ENCODE data around the gene NUDT14. TPM values are rescaled to one million over a fixed set of nuclear protein-coding genes. Genes with fewer than 3 reads are reported as not detected.

NUDT14 gene
- total RNA-seq, 1 donor from 2014 or later: 21.7 TPM

DNA sequence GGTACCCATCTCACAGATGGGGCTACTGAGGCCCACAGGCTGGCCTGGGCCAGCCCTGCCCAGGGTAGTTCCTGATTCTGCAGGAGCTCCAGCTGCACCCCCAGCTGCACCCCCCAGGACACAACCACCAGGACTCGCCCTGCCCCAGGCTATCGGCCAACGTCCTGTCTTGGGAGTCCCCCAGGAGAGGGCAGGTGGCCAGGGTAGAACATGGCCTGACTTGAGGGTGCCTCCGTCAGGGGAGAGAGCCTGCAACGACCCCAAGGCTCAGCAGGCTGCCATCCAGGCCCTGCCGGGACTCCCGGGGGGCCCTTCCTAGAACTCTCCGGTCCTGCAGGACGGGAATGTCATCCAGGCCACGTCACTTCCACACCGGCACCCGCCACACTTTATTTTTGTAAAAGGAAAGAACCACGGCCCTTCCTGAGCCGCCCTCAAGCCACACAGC is 28.3 kb downstream of the NUDT14 start:
- intact Hi-C loops (cut with DNase I): no loop called here
- no peak for DNase-seq (ENCODE audit: low spot score)
- ATAC-seq: peak; percentile 15

DNA sequence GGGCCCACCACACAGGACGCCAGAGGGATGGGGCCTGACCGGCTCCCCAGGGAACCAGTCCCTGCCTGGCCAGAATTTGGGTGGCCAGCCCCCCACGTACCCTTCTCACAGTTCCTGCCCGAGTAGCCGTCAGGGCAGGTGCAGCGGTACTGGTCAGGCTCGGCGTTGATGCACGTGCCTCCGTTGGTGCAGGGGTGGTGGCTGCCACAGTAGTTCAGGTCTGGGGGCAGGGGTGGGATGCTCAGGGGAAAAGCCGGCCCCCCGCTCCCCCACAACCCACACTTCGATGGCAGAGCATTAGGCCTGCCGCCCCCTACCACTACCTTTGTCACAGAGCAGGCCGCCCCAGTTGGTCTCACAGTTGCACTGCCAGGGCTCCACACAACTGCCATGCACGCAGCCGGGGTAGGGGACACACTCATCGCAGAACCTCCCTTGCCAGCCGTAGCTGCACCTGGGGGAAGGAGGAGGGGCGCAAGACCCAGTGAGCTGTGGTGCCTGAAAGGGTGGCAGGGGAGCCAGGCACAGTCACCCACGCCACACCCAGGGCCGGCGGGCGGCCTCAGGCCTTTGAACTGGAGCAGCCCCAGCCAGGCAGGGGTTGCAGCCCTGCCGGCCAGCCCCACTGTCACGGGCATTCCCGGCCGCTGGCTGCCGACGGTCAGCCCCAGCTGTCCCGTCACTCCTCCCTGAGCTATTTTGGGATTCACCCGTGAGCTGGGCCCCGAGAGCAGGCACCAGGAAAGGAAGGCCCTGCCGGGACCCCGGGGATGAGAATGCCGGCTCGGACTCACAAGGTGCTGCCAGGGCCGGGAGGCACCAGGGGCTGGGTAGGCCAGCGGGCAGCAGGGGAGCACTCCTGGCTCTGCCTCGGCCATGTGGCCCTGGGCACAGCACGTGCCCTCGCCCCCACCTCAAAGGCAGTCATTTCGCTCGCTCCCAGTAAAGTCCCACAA is 29.0 kb downstream of the NUDT14 start:
- no peak for DNase-seq (ENCODE audit: low spot score)
- no peak for ATAC-seq
- intact Hi-C loops (cut with DNase I): no loop called here

DNA sequence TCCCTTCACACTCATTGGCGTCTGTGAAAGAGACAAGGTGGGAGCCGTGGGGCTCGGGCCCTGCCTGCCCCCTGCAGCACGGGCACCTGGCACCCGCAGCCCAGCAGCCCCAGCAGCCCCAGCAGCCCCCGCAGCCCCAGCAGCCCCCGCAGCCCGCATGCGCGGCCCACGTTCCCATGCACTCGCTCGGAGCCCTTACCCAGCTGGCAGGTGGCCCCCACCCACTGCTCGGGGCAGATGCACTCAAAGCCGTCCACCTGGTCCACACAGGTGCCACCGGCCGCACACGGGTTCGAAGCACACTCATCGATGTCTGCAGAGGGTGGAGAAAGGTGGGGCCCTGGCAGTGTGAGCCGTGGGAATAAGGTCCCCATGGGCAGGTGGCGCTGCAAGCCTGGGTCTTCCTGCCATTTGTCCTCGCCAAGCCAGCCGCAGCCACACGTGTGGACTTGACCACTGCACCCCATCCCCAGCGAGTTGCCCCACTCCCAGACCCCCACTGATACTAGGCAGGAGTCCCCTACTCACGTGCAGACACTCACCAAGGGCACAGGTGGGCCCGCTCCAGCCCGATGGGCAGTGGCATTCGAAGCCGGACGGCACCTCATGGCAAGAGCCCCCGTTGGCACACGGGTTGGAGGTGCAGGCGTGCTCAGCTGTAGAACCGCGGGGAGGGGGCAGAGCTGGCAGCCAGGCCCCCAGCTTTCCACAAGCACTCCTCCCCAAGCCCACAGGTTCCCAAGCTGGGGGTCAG is 29.9 kb downstream of the NUDT14 start:
- DNase-seq (ENCODE audit: low spot score) (no peak), ATAC-seq (no peak)
- intact Hi-C loops (cut with DNase I): no loop called here

DNA sequence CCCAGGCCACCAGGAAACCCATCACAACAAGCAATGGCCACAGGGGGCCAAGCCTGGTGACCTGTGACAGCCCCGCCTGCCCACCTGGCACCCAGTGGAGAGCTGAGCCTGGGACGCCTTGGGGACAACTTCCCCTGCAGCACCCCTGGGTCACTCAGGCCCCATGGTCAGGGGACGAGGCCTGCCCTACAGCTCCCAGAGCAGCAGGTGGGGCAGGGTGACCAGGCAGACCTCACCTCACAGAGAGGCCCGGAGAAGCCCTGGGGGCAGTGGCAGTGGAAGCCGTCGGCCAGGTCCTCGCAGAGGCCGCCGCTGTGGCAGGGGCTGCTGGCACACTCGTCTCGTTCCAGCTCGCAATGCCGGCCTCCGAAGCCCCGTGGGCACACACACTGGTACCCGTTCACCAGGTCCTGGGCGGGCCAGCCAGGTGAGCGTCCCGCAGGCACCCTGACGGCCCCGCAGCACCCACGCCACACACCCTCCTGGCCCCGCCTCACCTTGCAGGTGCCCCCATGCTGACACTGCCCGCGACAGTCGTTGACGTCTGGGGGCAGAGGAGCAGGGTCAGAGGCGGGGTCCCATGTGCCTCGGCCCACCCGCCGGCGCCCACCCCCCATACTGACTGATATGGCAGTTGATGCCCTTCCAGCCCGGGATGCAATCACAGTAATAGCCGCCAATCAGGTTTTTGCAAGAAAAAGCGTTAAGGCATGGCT is 30.6 kb downstream of the NUDT14 start:
- intact Hi-C loops (cut with DNase I): no loop called here
- ATAC-seq: no peak
- DNase-seq (ENCODE audit: low spot score): no peak

DNA sequence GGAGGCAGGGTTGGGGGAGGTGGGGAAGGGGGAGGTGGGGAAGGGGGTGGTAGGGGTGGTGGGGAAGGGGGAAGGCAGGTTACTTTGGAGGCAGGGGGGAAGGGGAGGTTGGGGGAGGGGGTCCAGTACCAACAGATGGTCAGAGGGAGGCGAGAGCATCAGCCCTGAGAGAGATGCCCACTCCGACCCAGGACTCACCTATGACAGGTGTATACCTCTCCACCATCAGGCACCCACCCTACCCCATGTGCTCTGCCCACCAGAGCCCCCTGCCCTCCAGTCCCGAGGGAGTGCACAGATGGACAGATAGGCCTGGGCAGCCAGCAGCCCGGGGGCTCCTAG is 31.1 kb downstream of the NUDT14 start:
- DNase-seq (ENCODE audit: low spot score): no peak
- ATAC-seq: no peak

DNA sequence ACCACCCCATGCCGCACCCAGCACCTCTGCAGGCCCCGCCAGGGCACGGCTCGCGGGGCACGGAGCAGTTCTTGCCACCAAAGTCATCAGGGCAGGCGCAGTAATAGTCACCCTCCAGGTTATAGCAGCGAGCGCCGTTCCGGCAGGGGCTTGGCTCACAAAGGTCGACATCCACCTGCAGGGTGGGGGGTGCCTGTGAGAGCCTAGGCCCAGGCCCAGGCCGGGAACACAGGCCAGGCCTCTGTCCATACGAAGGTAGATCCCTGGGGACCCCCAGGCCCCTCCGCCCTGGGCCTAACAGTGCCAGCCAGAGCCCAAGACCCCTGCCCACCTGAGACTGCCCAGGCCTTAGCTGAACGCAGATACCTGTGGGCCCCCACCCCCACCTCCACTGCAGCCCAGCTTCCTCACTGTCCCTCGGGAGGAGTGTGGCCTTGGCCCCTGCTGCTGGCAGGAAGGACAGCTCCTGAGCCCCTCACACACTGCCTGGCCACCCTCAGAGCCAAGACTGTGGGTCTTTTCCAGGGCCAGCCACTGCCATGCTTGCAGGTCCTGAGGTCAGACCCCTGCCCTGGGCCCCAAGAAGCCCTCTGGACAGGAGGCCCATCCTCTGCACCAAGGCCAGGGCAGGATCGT is 31.8 kb downstream of the NUDT14 start:
- DNase-seq (ENCODE audit: low spot score) (no peak), ATAC-seq (no peak)
- intact Hi-C loops (cut with DNase I): no loop called here

More for the DNA sequence above, 31.1 kb downstream of the NUDT14 start:
- intact Hi-C loops (cut with DNase I): no loop called here

DNA sequence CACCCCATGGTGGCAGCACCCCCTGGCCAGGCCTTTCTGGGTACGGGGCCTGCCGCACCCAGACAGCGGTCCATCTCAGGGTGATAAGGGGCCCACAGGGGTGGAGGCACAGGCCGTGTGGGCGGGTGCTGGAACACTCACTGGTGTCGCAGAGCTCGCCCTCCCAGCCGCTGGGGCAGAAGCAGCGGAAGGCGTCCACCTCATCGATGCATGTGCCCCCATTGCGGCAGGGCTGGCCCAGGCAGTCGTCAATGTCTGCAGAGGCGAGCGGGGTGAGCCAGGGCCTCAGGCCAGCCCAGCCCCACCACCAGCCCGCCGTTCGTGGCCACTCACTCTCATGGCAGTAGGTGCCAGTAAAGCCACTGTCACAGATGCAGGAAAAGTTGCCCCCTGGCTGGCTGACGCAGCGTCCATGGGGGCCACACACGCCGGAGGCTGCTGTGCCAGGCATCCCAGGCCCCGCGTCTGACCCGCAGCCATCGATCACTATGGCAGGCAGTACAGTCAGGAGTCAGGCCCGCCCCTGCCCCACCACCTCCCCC is 32.4 kb downstream of the NUDT14 start:
- ATAC-seq (no peak), DNase-seq (ENCODE audit: low spot score) (no peak)
- intact Hi-C loops (cut with DNase I): no loop called here

DNA sequence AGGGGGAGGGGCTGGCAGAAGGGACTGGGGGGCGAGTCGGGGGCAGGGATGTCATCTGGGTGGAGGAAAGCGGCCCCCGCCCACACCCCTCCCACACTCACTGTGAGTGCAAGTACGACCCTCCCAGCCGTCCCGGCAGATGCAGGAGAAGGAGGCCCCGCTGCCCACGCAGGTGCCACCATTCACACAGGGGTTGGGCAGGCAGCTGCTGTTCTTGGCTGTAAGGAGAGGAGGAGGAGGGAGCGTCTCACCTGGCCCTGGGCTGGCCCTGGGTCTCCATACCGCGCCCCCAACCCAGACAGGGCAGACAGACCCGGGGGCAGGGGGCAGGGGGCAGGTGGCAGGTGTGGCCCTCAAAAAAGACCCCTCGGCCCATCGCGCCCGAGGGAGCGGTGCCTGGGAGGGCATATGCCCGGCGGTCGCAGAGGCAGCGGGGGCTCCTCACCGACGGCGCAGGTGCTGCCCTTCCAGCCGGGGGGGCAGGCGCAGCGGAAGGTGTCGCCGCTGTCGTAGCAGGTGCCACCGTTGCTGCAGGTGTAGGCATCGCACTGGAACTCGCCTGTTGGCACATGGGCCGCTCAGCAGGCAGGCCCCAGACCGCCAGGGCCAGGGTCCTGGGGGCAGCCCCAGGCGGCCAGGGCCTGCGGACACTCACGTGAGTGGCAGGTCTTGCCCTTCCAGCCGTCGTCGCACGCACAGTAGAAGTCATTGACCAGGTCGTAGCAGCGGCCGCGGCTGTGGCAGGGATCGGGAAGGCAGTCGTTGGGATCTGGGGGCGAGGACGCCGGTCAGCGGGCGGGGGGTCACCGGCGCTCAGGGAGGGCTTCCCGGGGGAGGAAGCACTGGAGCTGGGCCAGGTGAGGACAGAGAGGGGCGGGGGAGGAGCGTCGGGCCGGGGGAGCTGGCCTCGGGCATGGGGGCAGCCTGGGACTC is 33.2 kb downstream of the NUDT14 start:
- intact Hi-C loops (cut with DNase I): no loop called here

DNA sequence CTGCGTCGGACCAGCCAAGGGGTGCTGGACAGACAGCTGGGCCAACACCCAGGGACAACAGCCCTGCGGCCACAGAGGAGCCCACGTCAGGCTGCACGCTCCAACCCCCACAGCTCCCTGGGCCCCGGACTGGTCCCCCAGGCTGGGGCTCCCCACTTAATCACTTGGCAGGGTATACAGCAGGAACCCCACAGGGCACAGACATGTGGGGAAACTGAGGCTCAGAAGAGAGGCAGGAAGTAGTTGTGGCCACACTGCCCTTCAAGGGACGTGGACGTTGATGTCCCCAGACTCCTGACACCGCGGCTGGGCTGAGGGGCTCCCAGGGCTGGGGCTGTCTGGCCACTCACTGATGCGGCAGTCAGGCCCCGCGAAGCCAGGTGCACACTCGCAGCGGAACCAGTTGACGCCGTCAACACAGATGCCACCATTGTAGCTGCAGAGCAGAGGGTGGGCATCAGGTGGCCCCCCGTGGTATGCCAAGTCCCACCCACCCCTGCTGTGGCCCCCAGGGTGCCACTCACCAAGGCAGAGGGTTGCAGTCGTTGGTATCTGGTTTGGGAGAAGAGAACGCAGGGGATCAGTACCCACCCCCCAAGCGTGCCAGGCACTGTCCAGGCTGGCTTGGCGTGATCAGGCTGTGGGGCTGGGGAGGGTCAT is 34.0 kb downstream of the NUDT14 start:
- no peak for ATAC-seq

More for the DNA sequence above, 33.2 kb downstream of the NUDT14 start:
- no peak for DNase-seq (ENCODE audit: low spot score)
- ATAC-seq: no peak

DNA sequence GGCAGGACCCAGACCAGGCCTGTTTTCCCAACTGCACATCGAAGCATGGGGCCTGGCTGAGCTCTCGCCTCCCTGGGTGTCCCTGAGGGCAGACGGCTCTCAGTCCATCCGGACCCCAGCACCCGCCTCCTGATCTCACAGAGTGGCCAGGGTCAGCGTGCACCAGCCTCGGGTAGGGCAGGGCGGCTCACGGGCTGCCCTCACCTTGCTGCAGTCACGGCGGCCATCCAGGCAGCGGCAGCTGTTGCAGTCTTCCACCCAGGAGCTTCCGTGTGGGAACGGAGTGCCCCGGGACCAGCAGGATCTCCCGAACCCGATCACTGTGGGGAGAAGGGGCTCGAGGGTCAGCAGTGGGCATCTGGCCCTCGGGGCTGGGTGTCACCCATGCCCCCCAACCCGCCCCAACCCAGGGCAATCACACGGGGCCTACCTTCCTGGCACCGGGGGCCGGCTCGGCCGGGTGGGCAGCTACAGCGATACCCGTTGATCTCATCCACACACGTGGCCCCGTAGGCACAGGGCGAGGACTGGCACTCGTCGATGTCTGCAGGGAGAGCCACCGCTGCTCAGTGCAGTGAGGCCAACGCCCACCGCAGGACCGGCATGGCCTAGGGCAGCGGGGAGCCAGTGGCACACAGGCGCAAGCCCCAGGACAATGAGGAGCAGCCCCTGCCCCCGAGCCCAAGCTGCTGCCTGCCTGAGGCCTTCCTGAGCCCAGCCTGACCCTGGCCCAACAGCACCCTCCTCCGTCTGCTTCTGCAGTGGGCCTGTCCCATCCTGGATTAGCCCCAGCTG is 34.7 kb downstream of the NUDT14 start:
- intact Hi-C loops (cut with DNase I): no loop called here
- no peak for DNase-seq (ENCODE audit: low spot score)
- ATAC-seq: no peak

More for the DNA sequence above, 34.0 kb downstream of the NUDT14 start:
- no peak for DNase-seq (ENCODE audit: low spot score)
- intact Hi-C loops (cut with DNase I): no loop called here

DNA sequence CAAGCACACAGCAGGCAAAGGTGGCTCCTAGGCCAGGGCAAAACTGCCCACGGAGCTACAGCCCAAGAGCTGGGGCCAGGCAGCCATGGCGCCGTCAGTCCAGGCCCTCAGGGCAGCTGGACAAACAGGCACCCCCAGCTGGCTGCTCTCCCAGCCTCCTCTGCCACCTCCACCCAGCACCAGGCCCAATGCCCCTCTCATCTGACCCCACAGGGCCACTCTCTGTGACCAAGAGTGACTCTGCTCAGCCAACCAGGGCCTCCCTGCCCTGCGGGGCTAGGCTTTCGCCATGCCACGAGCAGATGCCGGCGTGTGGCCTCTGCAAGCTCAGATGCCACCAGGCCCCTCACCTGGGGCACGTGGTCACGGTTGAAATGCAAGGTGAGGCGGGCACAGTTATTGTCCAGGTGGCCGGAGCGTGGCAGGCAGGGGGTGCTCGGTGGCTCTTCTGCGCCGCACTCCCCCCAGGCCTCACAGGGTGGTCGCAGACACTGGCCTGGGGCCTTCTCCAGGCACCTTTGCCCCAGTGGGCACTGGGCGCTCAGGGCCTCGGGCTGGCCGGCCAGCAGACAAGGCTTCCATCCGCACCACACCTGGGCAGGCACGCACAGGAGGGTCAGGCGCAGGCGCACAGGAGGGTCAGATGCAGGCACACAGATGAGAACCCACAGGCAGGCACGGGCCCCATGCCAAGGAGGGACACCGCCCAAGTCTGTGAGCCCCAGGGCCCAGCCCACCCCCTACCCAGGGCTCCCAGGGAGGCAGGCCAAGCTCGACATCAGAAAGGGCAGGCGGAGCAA is 35.5 kb downstream of the NUDT14 start:
- ATAC-seq: no peak
- intact Hi-C loops (cut with DNase I): no loop called here
- no peak for DNase-seq (ENCODE audit: low spot score)

DNA sequence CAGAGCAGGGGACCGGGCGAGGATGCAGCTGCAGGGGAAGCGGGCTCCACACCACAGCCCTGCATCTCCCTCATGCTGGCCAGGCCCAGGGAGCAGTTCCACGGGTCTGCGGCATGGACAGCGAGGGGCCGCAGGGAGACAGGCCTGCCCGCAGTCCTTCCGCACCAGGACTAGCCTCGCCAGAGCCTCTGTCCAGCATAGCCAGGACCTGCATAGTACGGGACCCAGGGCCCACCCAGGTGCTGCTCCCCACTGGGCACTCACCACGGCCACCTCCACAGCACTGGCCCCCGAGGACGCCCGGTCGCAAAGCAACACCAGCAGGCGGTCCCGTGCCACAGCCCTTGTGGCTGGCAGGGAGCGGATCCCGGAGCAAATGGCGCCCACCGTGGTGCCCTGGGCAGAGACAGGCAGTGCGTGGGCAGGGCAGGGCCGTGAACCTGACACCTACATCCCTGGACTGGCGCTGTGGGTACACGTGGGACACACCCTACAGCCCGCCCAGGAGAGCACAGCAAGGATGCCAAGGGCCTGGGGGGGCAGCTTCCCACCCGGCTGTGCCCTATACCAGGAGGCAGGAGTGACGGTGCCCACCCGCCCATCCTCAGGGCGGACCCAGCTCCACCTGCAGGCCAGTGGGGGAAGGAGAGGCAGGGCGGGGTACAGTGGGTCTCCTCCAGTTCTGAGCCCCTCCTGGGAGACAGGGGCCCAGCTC is 36.3 kb downstream of the NUDT14 start:
- ATAC-seq (no peak), DNase-seq (ENCODE audit: low spot score) (no peak)
- intact Hi-C loops (cut with DNase I): no loop called here

DNA sequence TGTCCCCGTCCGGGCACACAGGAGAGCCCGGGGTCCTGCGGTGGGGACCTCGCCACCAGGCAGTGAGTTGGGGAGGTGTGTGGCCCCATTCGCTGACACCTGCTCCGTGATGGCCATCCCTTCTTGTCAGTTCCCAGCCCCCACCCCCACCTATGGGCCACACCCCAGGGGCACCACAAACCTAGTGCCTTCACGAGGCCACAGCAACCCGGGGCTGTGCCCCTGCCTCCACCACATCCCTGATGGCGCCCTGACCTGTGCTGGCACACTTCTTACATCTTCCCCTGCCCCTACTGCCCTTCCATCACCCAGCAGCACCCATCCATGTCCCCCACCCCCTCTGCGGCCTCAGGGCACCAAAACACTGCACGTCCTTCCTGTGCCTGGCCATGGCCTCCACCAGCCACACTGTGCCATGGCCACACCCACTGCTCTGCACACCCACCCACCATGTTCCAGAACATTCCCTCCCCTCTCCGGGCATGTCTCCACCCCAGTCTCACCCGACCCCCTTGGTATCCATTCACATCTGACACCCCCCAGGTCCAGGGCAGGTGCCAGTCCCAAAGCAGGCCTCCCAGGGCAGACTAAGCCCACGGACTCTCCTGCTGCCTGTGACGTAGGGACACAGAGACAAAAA is 37.0 kb downstream of the NUDT14 start:
- no peak for ATAC-seq
- DNase-seq (ENCODE audit: low spot score): no peak
- intact Hi-C loops (cut with DNase I): no loop called here

DNA sequence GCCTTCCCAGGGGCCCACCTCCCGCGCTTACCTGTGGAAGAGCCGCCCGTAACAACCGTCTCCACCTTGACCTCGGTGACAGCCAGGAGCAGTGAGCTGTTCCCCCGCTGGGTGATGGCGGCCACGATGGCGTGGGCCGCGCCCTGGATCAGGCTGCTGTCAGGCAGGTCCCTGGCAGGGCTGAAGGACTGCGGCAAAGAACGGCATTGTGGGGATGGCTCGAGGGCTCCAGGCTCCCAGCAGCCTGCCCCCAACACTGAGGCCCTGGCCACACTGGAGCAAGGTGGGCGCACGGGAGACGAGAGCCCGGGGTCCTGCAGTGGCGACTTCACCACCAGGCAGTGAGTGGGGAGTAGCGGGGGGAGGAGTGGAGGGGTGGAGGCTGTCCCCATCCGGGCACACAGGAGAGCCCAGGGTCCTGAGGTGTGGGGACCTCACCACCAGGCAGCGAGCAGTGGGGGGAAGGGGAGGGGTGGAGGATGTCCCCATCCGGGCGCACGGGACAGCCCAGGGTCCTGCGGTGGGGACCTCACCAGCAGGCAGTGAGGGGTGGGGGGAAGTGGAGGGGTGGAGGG is 37.6 kb downstream of the NUDT14 start:
- DNase-seq (ENCODE audit: low spot score): no peak
- ATAC-seq: no peak
- intact Hi-C loops (cut with DNase I): no loop called here
